Adrenal gland (tissue), 12 donors: ENCODE results near the gene DCTD. TPM values are rescaled to one million over a fixed set of nuclear protein-coding genes. Genes with fewer than 3 reads are reported as not detected.

ENCODE experiments used
- DNase-seq, 7 donors: peaks; one replicate each; pipeline ENCODE4 v3.0.0-alpha.2; 2019 to 2020
- H3K27ac ChIP-seq, 5 donors: fragments of 200-600 bp; sonication (generic) in 4 of 5; 1 replicate in 3 of 5; 2 replicates in 2 of 5; pipeline versions ENCODE4 v1.5.1 to v1.8.0; 2016 to 2020; ENCODE audit warnings: mild to moderate bottlenecking in 1 of 5
- H3K27me3 ChIP-seq: fragments of 200-600 bp; 2 replicates; pipeline ENCODE4 v1.8.0; 2021
- H3K36me3 ChIP-seq, 2 donors: fragments of 200-600 bp; replicated peaks in 1 of 2; 1 replicate in 1 of 2; 2 replicates in 1 of 2; pipeline versions ENCODE4 v1.5.1 to v1.8.0; 2018 to 2022
- H3K4me1 ChIP-seq, 2 donors: fragments of 200-600 bp; replicated peaks in 1 of 2; 1 replicate in 1 of 2; 2 replicates in 1 of 2; pipeline versions ENCODE4 v1.5.1 to v1.8.0; 2018 to 2021
- H3K4me3 ChIP-seq, 4 donors: fragments of 200-600 bp; sonication (generic) in 3 of 4; one replicate each; pipeline ENCODE4 v1.5.1; 2016 to 2018
- H3K9me3 ChIP-seq, 3 donors: fragments of 200-600 bp; sonication (generic) in 1 of 3; replicated peaks in 1 of 3; 1 replicate in 2 of 3; 2 replicates in 1 of 3; pipeline versions ENCODE4 v1.5.1 to v1.8.0; 2016 to 2021
- CTCF ChIP-seq, 6 experiments: fragments of 450-650 bp in 4 of 6; fragments of 200-600 bp in 2 of 6; sonication (generic) in 1 of 6; IDR thresholded peaks; 1 replicate in 5 of 6; 2 replicates in 1 of 6; pipeline versions ENCODE4 v1.5.1 to v1.8.0; 2016 to 2021; ENCODE audit warnings: antibody characterized with exemption in 6 of 6, mild to moderate bottlenecking in 2 of 6, moderate library complexity in 1 of 6
- POLR2A ChIP-seq, 2 donors: fragments of 450-650 bp; IDR thresholded peaks; one replicate each; pipeline ENCODE4 v1.6.1; 2017; ENCODE audit warnings: antibody characterized with exemption in 2 of 2, mild to moderate bottlenecking in 2 of 2, moderate library complexity in 1 of 2
- whole genome bisulfite sequencing, 4 donors: extraction: QIAGEN DNeasy Blood & Tissue Kit in 2 of 4; methylation state at CpG; one replicate each; pipeline versions ENCODE4 v1.1.5 to v1.1.7; 2013 to 2017; 5-methylcytosine and 5-hydroxymethylcytosine counted together
- intact Hi-C, 2 donors: fragments of 100-400 bp; cut with DNase I; formaldehyde crosslinking; loops; one replicate each; pipeline versions ENCODE4 v1.14.1 to v1.15.0; 2022 to 2023
- polyA plus RNA-seq, 3 donors: library from polyadenylated mRNA; stranded (reverse); fragments of 200-250 nt in 2 of 3; fragments of 350-450 nt in 1 of 3; fragmentation: Illumina TruSeq in 1 of 3; extraction: RNeasy Lipid Tissue Mini Kit (QIAGEN cat#74804) in 1 of 3; gene quantifications; one replicate each; pipeline ENCODE4 v1.2.3, GENCODE V29; 2013 to 2014
- total RNA-seq, 9 donors: library from RNA; depleted of rRNA in 4 of 9; stranded (reverse); fragments of >200 nt in 4 of 9; fragments of 120-200 nt in 1 of 9; fragmentation: NEBNext Ultra II Directional in 1 of 9; extraction: Animal tissue kit (Norgen Biotek cat#: 25700) in 1 of 9; gene quantifications; one replicate each; pipeline versions ENCODE4 v1.1.0 to v1.2.4, GENCODE V29; 2013 to 2023
- donor health status: healthy with polysubstance abuse.
- donor health status: Bipolar disorder and iron deficiency.
- donor health status: DM: yes; HTN: yes; CAD: no.
- donor health status: DM: no; HTN: no; CAD: no.
- donor health status: DM: no; HTN: no; CAD: no.
- donor health status: DM: yes; HTN: yes; CAD: no.

Gene DCTD
- total and polyA plus RNA-seq, 12 donors, result 54.5 to 254 (median 126) TPM

- H3K9me3 ChIP-seq, result no peaks in the 10 kb centered on the region
- no peaks in the 10 kb centered on the region for H3K36me3 ChIP-seq
- H3K4me1 ChIP-seq, result no peaks in the 10 kb centered on the region
- no peak overlapping the region for H3K4me3 ChIP-seq
- H3K27me3 ChIP-seq, result peaks cover 2% of the 10 kb centered on the region
- WGBS, 4 donors, result 70 to 95% (median 84%) methylated on average over 5 of the region's 5 CpGs
- intact Hi-C loops, result loop anchor here (5.0 to 10.0 kb wide), 2 partner anchors 325 to 327 kb away; no protein-coding TSS in a partner anchor
- no peak for TF ChIP-seq CTCF (IDR thresholded peaks at IDR 0.05)
- TF ChIP-seq POLR2A (IDR thresholded peaks at IDR 0.05), result no peak
- no peak for DNase-seq
- H3K27ac ChIP-seq, result no peak overlapping the region
Measured at GRCh38 chr4:182937268-182938204, 20.4 kb upstream of the DCTD start.

- Histone ChIP-seq H3K27me3 (no peaks in the 10 kb centered on the region), H3K4me1 (no peaks in the 10 kb centered on the region), H3K4me3 (no peak overlapping the region), H3K36me3 (no peaks in the 10 kb centered on the region), H3K9me3 (no peaks in the 10 kb centered on the region), H3K27ac (no peak overlapping the region)
- DNase-seq, result no peak
- intact Hi-C loops, result loop anchor here in 1 of 2 donors (10.0 kb wide), 1 partner anchor 332 kb away; no protein-coding TSS in a partner anchor
- WGBS, 4 donors, result 74 to 80% (median 77%) methylated on average over 5 of the region's 5 CpGs
- TF ChIP-seq POLR2A (IDR thresholded peaks at IDR 0.05) (no peak), CTCF (IDR thresholded peaks at IDR 0.05) (no peak)
Measured at GRCh38 chr4:182932651-182933050, 15.5 kb upstream of the DCTD start.

GRCh38 chr4:182931691-182932345, 14.6 kb upstream of the DCTD start:
- no peaks in the 10 kb centered on the region for H3K9me3 ChIP-seq
- intact Hi-C loops, result loop anchor here in 1 of 2 donors (10.0 kb wide), 1 partner anchor 333 kb away; no protein-coding TSS in a partner anchor
- H3K4me3 ChIP-seq, result no peak overlapping the region
- no peak overlapping the region for H3K27ac ChIP-seq
- TF ChIP-seq POLR2A (IDR thresholded peaks at IDR 0.05) (no peak), CTCF (IDR thresholded peaks at IDR 0.05) (no peak)
- 79 to 93% (median 84%) methylated on average over 5 of the region's 5 CpGs for WGBS, 4 donors
- H3K36me3 ChIP-seq, result no peaks in the 10 kb centered on the region
- no peaks in the 10 kb centered on the region for H3K4me1 ChIP-seq
- no peak for DNase-seq
- no peaks in the 10 kb centered on the region for H3K27me3 ChIP-seq

GRCh38 chr4:182930889-182931288, 13.7 kb upstream of the DCTD start:
- Histone ChIP-seq H3K9me3 (no peaks in the 10 kb centered on the region), H3K4me1 (no peaks in the 10 kb centered on the region), H3K4me3 (no peak overlapping the region), H3K27me3 (no peaks in the 10 kb centered on the region), H3K27ac (no peak overlapping the region), H3K36me3 (no peaks in the 10 kb centered on the region)
- TF ChIP-seq POLR2A (IDR thresholded peaks at IDR 0.05), result no peak
- no peak for TF ChIP-seq CTCF (IDR thresholded peaks at IDR 0.05)
- intact Hi-C loops, result loop anchor here in 1 of 2 donors (10.0 kb wide), 1 partner anchor 334 kb away; no protein-coding TSS in a partner anchor
- DNase-seq, result no peak
- 76 to 86% (median 79%) methylated on average over 6 of the region's 6 CpGs for WGBS, 4 donors
